ENCODE measurements around the gene KIRREL3.

KIRREL3 gene

DNA sequence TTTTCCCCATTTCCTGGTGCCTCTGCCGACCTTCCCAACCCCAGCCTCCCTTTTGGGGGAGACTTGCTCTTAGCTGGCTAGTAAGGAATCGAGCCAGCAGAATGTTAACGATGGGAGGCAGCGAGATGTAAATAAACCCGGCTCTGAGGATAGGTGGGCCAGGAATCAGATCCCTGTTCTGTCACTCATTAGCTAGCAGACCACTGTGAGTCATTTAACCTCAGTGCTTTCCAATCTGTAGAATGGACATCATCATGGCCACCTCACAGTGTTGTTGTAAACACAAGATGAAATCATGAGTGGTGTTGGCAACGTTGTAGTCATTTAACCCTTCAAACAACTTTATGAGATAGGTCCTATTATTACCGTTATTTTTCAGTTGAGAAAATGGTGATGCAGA lies 208.6 kb downstream of the KIRREL3 start:
- DNase-seq (ENCODE audit: low read depth, low spot score) = no peak

DNA sequence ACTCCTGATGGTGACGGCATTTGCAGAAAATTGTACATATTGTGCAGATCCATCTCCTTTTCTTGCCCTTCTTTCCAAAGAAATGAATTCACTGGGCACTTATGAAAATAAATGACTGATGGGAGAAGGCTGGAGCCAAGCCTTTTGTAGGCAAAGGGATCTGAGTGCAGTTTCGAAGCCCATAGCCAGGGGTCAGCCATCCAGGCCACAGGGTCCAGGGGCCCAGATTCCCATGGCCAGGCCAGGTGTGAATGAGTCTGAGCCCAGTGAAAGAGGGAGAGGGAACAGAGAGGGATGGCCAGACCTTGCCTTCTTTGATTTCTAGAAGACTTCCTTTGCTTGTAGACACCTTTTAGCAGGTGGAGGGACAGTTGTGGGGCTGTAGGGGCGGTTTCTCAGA lies 209.1 kb downstream of the KIRREL3 start:
- no peak for DNase-seq (ENCODE audit: low read depth, low spot score)

DNA sequence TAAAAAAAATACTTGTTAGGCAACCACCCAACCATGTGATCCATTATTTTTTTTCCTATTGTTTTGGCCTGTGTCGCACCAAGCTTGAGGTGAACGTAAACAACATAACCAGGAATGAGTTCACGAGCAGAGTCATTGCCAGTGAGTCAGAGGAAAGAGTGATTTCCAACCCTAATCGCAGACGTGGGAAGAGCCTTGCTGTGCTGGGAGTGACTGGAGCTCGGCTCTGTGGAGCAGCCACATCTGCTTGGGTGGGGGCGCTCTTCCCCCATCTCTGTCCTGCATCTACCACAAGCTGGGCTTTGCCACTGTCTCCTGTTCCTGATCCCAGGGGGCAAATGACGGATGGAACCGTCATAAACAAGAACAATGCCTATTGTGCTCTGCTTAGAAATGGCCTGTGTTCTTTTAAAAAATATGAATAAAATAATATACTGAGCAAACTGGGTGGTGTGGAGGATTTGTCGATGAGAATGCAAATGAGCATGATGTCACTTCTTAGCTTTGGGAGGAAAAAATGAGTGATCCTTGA lies 210.0 kb downstream of the KIRREL3 start:
- DNase-seq (ENCODE audit: low read depth, low spot score) = no peak

DNA sequence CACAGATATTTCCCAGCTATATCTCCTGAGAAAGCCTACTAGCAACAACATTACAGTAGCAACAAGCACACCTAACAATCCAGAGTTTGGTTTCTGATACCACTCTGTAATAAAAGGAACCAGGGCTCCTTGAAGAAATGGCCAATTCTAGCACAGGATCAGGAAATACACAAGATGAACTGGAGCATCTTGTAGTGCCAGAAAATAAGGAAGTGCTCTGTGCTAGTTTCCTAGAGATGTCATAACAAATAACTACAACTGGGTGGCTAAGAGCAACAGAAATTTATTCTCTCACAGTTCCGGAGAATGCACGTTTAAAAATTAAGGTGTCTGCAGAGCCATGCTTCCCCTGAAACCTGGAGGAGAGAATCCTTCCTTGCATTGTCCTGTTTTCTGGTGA lies 217.8 kb downstream of the KIRREL3 start:
- DNase-seq (ENCODE audit: low read depth, low spot score) = no peak

DNA sequence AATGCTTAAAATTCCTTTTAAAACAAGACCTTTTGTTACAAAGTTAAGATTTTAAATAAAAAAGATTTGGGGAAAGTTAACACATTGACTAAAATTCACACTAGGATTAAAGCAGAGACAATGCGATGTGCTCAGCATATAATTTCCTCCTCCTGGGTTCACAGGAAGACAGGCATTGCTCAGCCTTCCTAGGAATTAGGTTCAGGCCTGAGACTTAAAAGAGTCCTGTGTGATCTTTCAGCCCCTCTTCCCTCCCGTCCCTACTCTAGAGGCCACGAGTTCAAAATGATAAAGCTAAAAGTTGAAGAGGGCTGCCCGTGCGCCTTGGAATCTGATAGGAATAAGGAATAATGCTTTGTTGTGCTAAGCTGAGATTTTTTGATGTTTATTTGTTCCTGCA lies 218.6 kb downstream of the KIRREL3 start:
- no peak for DNase-seq (ENCODE audit: low read depth, low spot score)

DNA sequence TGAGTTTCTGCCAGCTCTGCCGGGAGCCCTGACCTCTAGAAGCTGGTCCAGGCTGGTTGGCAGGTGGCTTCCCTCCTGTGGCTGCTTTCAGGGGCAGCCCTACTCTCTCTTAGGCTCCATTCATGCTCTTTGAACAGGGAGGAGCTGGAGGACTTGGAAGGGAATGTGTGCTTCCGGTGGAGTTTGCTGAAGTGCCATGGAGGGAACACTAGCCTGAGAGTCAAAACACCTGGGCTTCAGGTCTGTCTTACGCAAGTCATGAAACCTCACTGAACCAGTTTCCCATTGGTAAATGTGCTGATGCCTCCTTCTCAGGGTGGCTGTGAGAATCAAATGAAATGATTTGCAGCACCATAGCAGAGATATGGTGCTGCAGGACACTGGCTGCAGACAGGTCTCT lies 224.5 kb downstream of the KIRREL3 start:
- DNase-seq (ENCODE audit: low read depth, low spot score) = no peak

DNA sequence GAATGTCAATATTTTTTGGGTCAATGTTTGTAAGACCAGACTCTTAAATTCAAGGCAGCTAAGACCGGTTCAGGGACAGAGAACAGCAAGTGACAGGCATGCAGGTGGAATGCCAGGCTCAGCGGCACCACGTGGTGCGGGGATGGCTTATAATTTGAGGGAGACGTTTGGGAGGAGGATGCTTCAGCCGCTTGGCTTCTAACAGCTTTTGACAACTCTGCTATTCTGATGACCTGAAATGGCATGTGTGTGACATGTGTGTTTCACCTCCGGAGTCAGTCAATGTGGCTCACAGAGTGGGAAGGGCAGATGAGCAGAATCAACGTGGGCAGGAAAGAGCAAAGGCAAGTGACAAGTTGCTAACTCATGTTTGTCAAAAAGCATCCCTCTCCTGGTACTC lies 228.3 kb downstream of the KIRREL3 start:
- DNase-seq (ENCODE audit: low read depth, low spot score) = no peak

DNA sequence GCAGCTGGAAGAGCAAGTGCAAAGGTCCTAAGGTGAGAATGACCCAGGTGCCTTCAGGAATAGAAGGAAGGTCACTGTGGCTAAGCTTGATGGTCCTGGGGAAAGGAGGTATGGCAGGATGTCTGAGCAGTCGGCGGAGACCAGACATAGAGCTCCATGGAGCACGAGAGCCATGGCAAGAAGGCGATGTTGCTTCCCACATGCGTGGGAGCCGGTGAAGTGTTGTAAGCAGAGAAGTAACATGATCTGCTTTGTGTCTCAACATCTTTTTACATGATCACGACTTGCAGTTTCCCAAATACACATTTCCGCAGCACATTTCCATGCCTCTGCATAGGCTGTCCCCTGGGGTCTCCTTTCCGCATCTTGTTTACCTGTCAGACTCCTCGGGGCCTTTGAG lies 231.9 kb downstream of the KIRREL3 start:
- no peak for DNase-seq (ENCODE audit: low read depth, low spot score)

DNA sequence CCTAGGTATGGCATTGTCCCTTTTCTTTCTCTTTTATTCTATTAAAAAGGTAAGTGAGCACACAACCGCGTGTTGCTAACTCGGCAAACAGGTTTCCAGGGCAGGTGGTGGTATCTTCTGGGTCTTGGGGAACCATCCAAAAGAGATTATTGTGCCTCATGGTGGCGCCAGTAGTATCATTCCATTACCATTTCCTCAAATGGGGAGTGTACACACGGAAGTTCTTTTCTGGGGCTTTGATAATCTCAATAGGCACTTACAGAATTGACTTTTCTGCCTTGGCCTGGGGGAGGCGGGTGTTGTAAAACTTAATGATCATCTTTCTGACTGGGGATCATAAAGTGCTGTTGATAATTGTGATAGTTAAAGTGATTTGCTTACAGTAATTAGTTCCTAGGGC lies 234.1 kb downstream of the KIRREL3 start:
- DNase-seq (ENCODE audit: low read depth, low spot score) = no peak

DNA sequence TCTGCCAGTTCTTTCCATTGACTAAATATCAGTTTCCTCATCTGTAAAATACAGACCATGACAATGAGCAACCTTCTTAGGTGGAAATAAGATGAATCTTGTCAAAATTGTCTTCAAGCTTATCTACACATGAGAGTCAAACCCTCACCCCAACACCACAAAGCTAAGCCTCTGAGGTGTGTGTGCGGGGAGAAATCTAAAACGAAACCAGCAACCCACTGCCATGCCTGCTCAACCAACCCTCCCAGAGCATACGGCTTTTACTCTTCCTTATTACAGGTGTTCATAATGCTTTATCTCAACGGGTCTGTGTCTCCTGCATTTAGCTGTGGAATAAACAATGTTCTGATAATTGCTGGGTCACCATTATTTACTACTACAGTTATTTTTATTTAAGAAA lies 235.4 kb downstream of the KIRREL3 start:
- no peak for DNase-seq (ENCODE audit: low read depth, low spot score)

DNA sequence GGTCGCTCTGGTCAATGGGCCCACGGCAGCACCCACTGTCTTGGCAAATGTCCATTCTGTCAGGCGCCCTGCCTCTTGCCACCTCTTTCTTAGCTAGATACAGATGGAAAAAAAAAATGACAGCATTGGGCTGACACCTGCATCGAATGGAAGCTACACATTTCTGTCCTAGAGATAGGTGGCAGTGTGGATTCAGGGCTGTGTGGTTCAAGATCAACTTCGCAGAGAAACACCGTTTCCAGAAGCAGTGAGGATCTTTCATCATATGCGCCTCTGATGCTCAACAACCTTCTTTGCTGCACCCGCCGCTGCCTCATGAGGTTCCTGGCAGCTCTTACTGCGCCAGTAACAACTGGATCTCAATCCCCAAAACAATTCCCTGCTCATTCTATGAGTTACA lies 236.3 kb downstream of the KIRREL3 start:
- no peak for DNase-seq (ENCODE audit: low read depth, low spot score)

DNA sequence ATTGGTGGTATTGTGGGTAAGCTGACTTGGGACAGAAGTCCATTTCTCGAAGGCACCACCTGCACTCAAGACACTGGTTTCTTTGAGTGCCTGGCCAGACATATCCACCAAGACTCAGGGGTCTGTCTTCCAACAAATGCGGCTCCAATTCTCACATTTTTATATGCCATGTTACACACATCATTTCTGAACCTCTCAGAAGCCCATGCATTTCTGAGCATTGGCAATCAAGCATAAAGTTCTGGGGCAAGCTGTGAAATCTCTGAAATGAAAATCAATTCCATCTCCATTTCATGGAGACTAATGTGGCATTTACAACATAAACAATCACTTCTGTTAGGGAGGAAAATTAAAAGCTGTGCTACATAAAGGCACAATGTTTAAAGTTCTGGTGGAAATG lies 243.7 kb downstream of the KIRREL3 start:
- DNase-seq (ENCODE audit: low read depth, low spot score) = no peak

DNA sequence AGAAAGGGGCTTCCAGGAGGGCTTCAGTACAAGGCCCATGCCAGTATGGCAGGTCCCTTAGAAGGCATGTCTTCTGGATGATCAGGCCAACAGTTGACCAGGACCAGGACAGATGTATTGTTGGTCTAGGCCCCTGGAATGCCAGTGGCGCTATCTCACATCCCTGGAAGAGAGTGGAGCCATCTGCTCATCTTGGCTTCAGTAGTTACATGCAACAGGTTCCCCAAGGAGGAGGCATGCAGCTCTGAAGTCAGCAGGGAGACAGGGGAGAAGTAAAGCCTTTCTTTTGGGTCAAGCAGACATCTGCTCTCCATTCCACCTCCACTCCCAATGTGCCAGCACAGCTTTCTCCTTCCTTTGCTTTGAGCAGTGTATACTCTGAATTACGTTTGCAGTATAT lies 244.1 kb downstream of the KIRREL3 start:
- DNase-seq (ENCODE audit: low read depth, low spot score) = no peak

DNA sequence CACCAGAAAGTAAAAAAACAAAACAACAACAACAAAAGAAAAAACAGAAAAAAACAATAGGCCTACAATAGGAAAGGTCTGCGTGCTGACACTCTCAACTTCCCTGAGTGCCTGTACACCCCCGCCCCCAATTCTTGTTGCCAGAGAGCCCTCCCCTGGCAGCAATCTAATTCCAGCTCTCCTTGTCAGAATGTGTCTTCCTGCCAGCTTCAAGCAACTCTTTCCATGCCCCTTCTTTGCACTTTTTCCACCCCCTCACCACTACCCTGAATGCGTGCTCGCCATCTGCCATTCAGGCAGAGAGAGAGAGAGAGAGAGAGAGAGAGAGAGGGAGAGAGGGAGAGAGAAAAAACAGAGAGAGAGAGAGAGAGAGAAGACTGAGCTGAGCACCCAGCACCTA lies 245.0 kb downstream of the KIRREL3 start:
- no peak for DNase-seq (ENCODE audit: low read depth, low spot score)

DNA sequence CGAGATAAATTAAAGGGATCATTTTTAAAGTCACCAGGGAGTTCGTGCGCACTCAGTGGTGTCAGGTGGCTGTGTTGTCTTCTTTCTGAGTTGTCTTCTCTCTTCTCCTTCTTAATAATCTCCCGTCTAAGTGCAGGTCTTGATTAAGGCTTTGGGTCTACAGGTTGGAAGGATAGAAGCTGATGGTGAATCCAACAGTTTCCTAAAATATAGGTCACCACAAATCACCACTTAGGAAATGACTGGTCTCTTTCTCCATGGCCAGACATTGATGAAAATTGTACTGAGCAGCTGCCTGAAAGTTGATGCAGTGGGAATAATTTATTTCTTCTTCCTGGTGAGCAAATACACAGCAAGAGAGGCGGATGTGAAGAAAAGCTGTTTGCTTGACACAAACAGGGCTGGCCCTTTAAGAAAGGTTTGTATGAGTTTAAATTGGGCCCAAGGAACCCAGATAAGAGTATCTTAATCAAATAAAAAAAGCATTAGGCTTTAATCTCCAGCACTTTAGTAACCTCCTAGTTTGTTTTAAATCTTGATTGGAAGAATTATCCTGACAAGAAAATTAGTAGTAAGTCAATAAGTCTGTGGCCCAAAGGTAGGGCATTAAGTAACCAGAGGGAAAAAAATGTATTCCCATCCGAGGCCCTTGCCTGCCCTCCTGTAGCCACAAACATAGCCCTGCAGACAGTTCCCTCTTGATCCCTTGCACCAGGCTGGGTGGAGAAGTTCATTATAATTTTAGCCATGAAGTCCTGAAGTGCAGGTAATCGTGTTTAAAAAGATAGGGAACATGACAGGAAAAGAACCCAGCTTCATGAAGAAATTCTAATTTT lies 245.8 kb downstream of the KIRREL3 start:
- no peak for DNase-seq (ENCODE audit: low read depth, low spot score)

DNA sequence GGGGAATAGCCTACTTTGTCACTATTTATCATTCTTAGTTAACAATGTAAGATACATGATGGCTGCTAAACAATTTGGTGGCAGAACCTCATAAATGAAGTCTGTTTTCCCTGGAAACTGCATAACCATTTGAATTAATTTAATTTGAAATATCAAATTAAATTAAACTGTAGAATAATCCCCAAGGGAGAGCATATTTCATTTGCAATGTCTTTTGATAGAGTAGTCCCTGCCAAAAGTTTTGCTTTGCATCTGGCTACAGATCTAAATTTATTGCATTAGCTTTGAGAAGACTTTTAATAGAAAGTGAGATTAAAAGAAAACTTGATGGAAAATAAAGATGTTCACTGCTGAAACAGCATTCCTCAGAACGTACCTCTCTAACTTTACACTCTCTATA lies 246.6 kb downstream of the KIRREL3 start:
- DNase-seq (ENCODE audit: low read depth, low spot score) = no peak

DNA sequence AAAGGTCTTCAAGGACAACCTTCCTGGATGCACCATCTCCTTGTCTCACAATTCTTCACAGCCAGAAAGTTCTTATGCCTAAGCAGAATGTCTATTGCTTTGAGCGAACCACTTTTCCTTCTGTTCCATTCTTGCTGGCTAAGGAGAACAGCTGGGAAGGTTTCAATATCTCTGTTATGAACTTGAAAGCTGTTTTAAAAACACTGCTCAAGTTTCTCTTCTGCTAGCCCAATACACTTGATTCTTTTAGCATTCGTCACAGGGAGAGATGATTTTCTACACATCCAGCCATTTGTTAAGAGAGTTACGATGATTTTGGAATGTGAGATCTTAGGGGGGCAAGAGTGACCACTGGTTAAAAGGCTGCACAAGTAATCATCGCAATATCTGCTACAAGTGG lies 249.3 kb downstream of the KIRREL3 start:
- DNase-seq (ENCODE audit: low read depth, low spot score) = no peak

DNA sequence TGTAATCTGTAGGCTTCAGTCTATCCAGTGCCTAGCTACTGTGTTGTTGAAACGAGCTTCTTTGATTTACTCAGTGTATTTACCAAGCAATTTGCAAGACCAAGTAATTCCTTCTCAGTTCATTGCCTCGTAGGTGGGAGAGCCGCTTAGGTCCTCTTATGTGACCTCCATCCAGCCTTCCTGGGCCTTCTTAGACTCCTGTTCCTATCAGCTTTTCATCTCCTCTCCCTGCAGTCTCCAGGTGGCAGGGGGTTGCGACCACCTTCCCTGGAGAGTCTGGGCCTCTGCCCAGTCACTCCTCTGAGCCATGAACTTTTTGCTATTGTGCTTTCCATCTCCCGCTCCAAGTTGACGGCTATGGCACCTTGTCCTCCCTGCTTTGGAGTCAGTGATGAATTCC lies 251.8 kb downstream of the KIRREL3 start:
- DNase-seq (ENCODE audit: low read depth, low spot score) = no peak

DNA sequence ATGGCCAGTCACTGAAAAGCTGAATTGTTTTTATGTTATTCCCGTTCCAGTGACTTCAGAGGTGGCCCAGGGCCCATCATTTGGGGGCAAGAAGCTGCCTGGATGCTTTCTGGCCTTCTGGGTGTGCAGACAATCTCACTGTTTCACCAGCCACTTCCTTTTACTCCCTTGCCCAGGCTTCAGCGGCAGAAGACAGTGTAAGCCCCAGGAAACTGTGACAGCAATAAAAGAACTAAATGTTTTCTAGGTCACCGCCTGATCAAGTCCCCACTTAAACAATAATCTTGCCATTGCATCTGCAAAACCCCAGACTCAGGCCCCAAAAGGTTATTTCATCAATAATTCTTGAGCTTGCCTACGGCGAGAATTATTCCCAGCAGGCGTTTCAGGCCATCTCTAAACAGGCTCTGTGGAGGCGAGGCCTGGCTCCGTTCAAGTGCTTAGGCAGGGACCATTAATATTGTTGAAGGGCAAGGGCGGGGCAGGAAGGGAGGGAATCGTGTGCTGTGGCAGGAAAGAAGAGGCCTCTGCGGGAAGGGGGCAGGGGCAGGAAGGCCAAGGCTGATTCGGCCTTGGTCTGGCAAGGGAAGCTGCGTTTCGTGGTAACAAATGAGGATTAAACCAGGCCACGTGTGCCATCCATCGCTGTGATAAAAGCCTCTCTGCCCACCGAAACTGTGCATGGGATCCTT lies 252.3 kb downstream of the KIRREL3 start:
- no peak for DNase-seq (ENCODE audit: low read depth, low spot score)

DNA sequence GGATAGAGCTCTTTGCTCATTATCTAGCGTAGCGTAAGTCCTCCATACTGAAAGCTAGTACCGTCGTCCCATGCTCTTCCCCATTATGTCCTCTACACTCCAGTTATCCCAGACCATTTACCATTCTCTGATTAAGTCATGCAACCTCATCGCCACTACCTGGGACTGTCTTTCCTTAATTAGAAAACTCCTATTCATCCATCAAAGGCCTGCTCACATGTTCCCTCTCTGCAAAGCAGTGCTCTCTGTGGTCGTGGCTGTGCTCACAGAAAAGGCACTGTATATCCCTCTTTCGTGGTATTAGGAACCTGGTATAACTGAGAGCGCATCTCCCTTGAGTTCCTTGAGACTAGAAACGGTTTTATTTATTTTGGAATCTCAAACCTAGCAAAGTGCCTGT lies 253.3 kb downstream of the KIRREL3 start:
- DNase-seq (ENCODE audit: low read depth, low spot score) = no peak

DNA sequence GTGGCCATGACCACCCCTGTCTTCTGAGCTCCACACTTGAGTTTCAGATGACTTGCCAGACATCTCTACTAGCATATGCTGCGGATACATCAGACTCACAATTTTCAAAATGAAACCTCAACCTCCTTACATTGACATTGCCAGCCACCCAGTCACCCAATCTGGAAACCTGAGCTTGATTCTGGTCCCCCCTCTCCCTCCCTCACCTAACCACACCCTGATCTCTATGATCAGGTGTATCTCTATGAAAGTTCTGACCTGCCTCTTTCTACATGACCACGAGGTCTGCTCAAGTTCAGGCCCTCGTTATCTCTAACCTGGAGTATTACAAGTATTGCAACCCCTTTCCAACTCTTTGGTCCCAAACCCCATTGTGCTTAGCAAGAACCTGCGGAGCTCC lies 254.1 kb downstream of the KIRREL3 start:
- no peak for DNase-seq (ENCODE audit: low read depth, low spot score)

DNA sequence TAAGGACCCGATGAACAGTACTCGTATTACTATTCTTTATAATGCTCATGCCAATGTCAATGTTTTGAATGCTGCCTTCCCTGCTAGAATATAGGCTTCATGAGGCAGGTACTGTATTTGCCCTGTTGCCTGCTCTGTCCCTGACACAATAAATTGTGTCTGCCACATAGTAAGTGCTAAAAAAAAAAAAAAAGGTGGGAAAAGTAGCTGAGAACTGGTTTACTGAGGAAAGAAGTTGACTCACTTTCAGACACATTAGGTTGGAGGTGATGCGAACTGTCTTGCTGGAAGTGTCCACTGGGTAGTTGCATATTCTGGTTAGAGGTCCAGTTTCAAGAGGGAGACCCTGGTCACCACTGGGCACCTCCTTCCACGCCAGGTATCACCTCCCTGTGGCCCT lies 255.9 kb downstream of the KIRREL3 start:
- DNase-seq (ENCODE audit: low read depth, low spot score) = no peak

DNA sequence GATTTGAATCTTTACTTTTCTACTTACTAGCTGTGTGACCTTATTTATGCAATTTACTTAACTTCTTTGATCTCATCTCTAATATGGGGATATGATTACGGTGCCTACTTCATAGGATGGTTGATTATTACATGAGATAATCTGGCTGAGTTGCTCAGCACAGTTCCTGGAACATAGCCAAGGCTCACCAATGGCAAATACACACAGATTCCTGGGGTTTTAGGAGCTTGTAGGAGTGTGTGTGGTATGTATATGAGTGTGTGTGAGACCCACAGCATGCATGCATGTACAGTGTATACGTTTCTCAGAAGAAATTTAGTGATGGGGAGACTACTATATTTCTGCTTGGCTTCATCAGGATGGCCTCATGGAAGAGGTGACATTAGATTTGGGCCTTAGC lies 256.9 kb downstream of the KIRREL3 start:
- no peak for DNase-seq (ENCODE audit: low read depth, low spot score)

All from smooth muscle cell of the brain vasculature (primary cell).